ENCODE data around the gene GPR78. TPM values are rescaled to one million over a fixed set of nuclear protein-coding genes. Genes with fewer than 3 reads are reported as not detected.
"Not testable (repeated sequence)": the region's sequence is repeated elsewhere in the genome, so short reads cannot be mapped to it uniquely, and the experiment has no call there.

The GPR78 gene
- total and polyA plus RNA-seq, 2 of the 13 experiments (the other 11 are each of a cell fraction or from before 2014, with no cell fraction given), result 0.01 to 0.07 TPM

GRCh38 chr4:8635897-8636554 is 55.8 kb downstream of the GPR78 start:
- H3K4me1 ChIP-seq (ENCODE audit: insufficient read depth, low read length); FAIRE-seq; CTCF ChIA-PET (ENCODE audit: low intra/inter-chr PET ratio, low total read pairs); H3K9ac ChIP-seq (ENCODE audit: insufficient read depth, low read depth, low read length); BruUV-seq (replicated peaks); H3K79me2 ChIP-seq (ENCODE audit: insufficient read depth, low read length); intact Hi-C loops (cut with micrococcal nuclease; ENCODE audit: unreplicated experiment); H3K4me2 ChIP-seq (ENCODE audit: low read depth, low read length); POLR2A ChIA-PET; H3K27ac ChIP-seq (ENCODE audit: extremely low read length, insufficient read depth, low read length); H3K4me3 ChIP-seq (replicated peaks in 1 of 3; ENCODE audit: insufficient read depth in 1 of 3, low read depth in 2 of 3, low read length in 3 of 3); H4K20me1 ChIP-seq (ENCODE audit: insufficient read depth, low read length); H2AFZ ChIP-seq (ENCODE audit: low read length); in situ Hi-C loops (cut with HindIII; ENCODE audit: extremely low pct_ligation_motif_present, low pct_unique_long_range_greater_than_20kb); DNase-seq (ENCODE audit: low spot score); H3K36me3 ChIP-seq (replicated peaks in 1 of 2; ENCODE audit: control insufficient read depth in 1 of 2, insufficient read depth in 2 of 2, low read length in 2 of 2); H3K9me3 ChIP-seq (ENCODE audit: low read length): not testable (repeated sequence)
- no CpG with 5 or more reads among the region's 29 CpGs for WGBS (ENCODE audit: low lambda C conversion rate)
- peak; percentile 96 for ATAC-seq
- peaks cover 0 to 22% of the 10 kb centered on the region in 2 experiments for H3K27me3 ChIP-seq (ENCODE audit: control insufficient read depth in 1 of 2, insufficient read depth in 2 of 2, low read length in 2 of 2)

Other genes with a start within 250 kb of the GPR78 start
- 17.0 and 17.8 TPM in 2 replicates for gene ACOX3, start 139.7 kb upstream of the GPR78 start, total RNA-seq (2016; rRNA removed; fragmentation: Illumina TruSeq; extraction: Trizol)
- 4.2 and 5.8 TPM in 2 replicates for gene ACOX3, start 139.7 kb upstream of the GPR78 start, polyA plus RNA-seq (2011; rRNA removed)
- 6.5 and 8.6 TPM in 2 replicates for gene TRMT44, start 139.6 kb upstream of the GPR78 start, total RNA-seq (2016; rRNA removed; fragmentation: Illumina TruSeq; extraction: Trizol)
- 5.8 and 6.9 TPM in 2 replicates for gene TRMT44, start 139.6 kb upstream of the GPR78 start, polyA plus RNA-seq (2011; rRNA removed)
- 0.38 and 0.58 TPM in 2 replicates for gene CPZ, start 12.4 kb downstream of the GPR78 start, total RNA-seq (2016; rRNA removed; fragmentation: Illumina TruSeq; extraction: Trizol)
- 0.60 and 0.61 TPM in 2 replicates for gene CPZ, start 12.4 kb downstream of the GPR78 start, polyA plus RNA-seq (2011; rRNA removed)